ENCODE data around the gene ALDH1L1.

ALDH1L1 gene

DNA sequence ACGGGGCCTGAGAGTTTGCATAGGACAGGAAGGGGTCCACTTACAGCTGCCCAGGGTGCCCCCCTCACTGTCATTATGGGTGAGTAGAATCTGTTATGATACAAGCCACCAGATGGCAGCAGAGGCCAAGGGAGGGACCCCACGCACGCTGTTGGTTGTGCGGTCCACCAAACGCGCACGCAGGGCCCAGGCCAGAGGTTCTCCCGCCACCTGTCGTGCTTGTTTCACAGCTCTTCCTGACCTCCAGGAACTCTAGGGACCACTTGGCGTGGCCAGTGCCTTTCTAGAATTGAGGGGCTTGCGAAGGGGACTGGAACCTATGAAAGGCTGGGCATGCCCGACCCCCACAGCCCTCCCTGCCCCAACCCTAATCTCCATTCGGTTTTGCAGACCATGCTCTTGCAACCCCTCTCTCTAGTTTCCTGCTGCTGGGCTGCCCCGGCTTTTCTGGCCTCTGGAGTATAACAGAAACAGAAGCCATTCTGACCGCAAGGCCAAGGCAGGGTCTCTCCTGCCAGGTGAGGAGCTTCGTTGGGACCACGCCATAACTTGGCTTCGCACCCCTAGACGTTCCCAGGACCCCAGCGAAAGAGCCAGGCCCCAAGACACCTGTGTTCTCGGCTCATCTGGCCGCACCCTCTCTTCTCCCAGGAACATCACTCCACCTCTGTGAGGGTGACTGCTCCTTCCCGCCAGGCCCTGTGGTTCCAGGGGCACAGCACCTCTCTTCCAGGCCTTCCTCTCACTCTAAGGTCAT is 46.0 kb downstream of the ALDH1L1 start:
- DNase-seq (ENCODE audit: low spot score), result peak; percentile 83

GRCh38 chr3:126133606-126134005 is 46.8 kb downstream of the ALDH1L1 start:
- DNase-seq (ENCODE audit: low spot score), result no peak

DNA sequence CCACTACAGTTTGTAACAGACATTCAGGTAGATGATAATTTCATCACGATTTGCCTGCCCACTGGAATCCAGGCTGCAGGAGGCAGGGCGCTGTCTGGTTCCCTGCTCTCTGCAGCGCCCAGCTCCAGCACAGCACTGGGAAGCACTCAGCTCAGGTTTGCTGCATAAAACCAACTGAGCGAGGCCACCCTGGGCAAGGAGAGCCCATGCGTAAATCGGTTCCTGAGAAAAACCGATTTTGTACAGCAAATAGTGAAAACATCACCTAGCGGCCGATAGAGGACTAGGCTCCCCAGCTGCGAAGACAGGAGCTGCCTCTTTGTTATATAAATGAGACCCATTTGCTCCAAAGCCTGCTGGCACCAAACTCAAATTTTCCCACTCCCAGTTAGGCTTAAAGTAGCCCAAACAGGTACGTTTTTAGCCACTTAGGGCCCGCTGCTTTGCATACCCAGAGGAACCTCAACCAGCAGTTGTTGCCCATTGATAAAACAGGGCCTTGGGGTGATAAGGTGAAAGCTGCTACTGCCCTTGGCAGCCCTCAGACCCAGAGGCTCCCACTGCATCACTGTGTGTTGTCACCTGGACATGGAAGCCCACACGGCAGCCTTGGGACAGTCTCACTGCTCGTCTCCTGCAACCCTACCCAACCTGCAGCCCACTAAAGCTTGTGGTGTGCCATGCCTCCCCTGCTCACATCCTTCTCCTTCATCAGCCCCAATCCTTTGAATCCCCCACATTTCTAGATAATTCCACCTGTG is 47.5 kb downstream of the ALDH1L1 start:
- DNase-seq (ENCODE audit: low spot score), result peak; percentile 37

DNA sequence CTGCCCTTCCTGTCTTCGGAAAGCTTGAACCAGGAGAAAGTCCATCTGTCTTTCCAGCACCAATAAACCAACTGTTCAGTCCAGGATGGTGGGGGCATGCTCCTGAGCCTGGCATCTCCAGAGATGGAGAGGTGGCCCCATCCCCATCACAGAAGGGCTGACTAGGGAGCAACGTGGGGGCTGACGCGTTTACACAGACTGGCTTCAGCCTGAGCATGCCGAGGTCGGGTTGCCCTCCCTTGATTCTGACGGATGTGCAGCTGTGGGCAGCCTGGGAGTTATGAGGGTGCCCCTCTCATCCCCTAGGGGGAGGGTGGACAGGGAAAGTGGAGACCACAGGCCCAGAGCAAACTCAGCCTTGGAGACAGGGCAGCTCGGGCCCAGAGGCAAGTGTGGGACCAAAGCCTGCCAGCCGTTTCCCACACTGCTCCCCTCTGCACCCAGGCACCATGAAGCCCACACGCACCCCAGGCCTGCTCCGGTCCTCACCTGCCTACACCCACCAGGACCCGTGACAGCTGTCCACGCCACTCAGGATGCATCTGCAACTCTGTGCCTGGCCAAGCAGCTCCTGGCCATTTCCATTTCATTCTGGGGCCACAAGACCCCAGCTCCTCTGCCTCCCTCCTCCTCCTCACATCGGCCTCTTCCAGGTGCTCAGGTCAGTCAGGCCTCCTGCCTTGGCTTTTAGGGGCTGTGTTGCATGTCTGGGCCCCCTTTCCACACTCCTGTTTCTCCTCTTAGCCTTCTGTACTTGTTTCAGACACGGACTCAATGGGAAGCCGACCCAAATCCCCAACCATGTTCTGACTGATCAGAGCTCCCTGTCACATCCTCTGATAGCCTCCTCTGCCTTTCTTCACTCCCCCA is 48.3 kb downstream of the ALDH1L1 start:
- no peak for DNase-seq (ENCODE audit: low spot score)

DNA sequence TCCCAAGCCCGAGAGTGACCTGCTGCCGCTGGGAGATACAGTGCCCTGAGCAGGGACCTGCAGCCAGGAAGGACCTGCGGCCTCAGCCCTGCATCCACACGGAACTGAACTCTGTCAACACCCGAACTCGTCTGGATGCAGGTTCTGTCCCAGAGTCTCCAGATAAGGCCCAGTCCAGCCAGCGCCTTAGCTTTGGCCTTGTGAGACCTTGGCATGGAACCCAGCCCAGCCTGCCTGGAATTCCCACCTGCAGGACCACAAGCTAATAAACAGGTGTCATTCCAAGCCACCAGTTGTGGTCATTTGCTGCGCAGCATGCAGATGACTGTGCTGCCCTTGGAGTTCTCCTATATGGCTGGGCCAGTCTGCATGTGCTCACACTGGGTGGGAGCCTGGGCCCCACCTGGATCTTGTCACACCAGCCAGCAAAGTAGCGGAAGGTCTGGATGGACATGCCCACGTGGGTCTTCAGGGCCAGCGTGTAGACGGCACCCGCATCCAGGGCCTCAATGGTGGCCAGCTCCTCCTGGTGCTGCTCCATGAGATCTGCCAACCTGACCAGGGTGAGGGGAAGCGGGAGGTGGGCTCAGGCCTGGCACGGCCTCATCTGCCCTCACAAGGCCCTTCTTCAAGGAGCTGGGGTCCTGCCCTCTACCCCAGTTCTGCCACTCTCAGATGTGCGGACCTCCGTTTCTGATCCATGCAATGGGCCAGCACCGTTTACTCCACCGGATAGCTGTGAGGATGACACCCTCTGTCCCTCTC is 49.2 kb downstream of the ALDH1L1 start:
- no peak for DNase-seq (ENCODE audit: low spot score)

DNA sequence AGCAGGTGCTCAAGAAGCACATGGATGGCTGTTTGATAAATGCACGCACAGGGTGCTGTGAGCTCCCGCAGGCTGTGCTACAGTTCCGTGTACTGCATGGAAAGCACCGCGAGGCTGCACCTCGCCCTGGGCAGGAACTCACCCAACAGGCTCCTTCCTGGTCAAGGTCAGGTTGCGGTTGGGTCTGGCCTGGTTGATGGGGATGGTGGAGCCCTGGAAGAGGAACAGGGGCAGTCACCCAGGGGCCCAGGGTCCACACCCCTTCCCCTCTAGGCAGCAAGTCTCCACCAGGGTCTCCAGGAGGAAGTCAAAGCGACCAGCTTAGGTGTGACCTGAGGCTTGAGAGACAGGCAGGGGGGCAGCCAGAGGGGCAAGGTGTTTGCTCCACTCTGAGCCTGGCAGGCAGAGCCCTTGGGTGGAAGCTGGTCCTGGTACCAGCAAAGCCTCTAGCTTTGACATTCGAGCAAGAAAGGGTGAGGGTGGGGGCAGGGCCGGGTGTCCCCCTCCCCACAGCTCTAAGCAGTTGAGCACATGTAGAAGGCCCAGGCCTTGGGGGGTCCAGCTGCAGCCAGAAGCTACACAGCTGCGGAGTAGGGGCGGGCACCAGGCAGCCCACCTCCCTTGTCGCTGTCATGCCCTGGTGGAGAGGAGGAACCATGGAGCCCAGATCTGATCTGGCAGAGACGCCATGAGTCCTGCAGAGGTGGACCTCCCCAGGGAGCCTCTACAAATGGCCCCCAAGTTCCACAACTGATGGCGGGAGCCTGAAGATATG is 50.1 kb downstream of the ALDH1L1 start:
- DNase-seq (ENCODE audit: low spot score), result no peak

- no peak for DNase-seq (ENCODE audit: low spot score)
Measured at GRCh38 chr3:126129398-126129891, 50.9 kb downstream of the ALDH1L1 start.

GRCh38 chr3:126128504-126129397 is 51.6 kb downstream of the ALDH1L1 start:
- no peak for DNase-seq (ENCODE audit: low spot score)

- DNase-seq (ENCODE audit: low spot score), result no peak
Measured at GRCh38 chr3:126127904-126128303, 52.5 kb downstream of the ALDH1L1 start.

GRCh38 chr3:126127452-126127851 is 52.9 kb downstream of the ALDH1L1 start:
- DNase-seq (ENCODE audit: low spot score), result no peak

GRCh38 chr3:126126811-126127431 is 53.5 kb downstream of the ALDH1L1 start:
- no peak for DNase-seq (ENCODE audit: low spot score)

DNA sequence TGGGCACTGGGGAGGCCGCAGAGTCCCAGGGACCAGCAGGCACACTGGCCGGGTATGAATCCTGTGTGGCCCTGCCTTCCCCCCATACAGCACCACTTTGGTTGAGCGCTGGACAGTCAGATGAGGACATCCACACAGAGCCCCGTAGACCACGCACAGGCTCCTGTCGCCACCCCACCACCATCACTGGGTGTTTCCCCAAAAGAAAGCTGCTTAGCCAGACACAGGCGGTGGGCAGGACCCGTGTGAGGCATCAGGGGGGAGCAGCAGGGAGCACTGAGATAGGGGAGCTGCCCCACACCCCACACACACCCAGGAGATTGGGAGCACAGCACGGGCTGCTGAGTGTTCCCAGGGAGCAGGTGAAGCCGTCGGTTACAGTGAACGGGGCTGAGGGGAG is 54.1 kb downstream of the ALDH1L1 start:
- DNase-seq (ENCODE audit: low spot score), result no peak

GRCh38 chr3:126125781-126126251 is 54.6 kb downstream of the ALDH1L1 start:
- no peak for DNase-seq (ENCODE audit: low spot score)

DNA sequence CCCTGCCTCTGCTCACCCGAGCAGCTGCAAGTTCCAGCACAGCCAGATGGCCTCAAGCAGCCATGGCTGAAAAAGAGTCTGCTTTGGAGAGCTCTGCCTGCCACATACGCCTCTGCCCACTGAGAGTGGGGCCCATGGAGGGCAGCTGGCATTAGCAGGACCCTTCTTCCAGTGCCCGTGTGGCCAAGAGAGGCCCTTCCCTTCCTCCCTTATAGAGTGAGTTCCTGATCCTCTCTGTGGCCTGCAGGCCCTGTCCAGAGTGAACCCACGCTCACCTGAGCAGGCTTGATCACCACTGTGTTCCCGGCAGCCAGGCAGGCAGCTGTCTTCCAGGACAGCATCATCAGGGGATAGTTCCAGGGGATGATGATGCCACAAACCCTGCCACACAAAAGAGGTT is 55.0 kb downstream of the ALDH1L1 start:
- DNase-seq (ENCODE audit: low spot score), result no peak

GRCh38 chr3:126124896-126125295 is 55.5 kb downstream of the ALDH1L1 start:
- DNase-seq (ENCODE audit: low spot score), result no peak

DNA sequence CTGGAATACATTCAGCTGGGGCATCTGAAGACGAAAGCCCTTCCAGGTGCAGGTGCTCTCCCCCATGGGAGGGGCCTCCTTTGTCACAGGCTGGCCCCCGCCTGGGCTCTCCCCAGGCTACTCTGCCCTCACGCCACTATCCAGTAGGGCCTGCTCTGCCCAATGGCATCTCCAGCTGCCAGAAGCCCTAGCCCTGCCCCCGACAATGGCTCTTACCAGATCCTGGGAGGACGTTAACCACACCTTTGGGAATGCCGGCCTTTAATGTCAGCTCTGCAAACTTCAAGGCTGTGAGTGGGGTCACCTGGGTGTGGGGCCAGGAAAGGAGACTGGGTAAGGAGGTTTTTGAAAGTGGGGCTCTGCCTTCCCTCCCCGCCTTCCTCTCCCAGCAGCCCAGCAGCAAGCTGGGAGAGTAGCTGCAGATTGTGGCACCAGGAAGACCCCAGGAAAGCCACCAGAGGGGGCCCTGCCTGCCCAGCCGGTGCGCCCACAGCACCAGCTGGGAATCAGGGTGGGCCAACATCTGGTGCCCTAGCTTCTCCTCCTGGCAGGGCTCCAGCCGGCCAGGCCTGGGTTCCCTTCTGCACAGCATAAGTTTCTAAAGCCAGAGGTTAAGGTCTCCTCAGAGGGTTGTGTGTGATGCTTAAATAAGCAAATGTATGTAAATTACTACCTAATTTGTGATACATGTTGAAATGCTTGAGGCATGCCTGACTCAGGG is 56.1 kb downstream of the ALDH1L1 start:
- no peak for DNase-seq (ENCODE audit: low spot score)

DNA sequence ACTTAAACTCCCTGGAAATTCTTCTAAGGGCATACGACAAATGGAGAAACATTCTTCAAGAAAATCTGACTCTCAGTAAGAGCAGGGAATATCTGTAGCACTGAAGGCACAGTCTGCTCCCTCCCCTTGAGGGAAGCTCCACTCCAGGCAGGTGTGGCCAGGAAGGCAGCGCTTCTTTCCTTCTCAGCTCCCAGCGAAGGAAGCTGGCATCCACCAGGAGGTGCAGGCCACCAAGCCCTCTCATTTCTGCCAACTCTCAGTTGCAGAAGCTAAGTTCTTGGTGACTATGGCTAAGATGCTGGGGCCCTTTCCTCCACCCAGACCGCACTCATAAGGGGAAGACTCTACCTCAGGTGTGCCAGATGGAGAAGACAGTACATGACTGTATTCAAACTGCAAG is 58.8 kb downstream of the ALDH1L1 start:
- no peak for DNase-seq (ENCODE audit: low spot score)

DNA sequence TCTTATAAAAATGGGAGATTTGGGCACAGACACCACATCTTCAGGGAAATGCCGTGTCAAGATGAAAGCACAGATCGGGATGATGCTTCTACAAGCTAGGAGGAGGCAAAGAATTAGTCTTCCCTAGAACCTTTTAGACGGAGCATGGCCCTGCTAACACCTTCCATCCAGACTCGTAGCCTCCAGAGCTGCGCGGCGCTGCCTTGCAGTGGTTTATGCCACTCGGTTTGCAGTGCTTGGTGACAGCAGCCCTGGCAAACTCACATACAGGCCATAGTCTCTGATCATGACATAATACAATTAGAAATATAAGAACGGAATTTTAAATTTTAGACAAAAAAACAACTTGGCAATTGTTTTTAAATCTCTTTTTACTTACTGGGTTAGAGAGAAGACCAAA is 59.3 kb downstream of the ALDH1L1 start:
- DNase-seq (ENCODE audit: low spot score), result no peak

GRCh38 chr3:126119976-126120375 is 60.4 kb downstream of the ALDH1L1 start:
- no peak for DNase-seq (ENCODE audit: low spot score)
